Lower lobe of right lung (tissue), 2 donors: ENCODE results near the gene CBS. TPM values are rescaled to one million over a fixed set of nuclear protein-coding genes. Genes with fewer than 3 reads are reported as not detected.
"Not testable (repeated sequence)": the region's sequence is repeated elsewhere in the genome, so short reads cannot be mapped to it uniquely, and the experiment has no call there.

Source experiments
- ATAC-seq, 2 donors: fragments of 200-7000 bp; cut with Tn5 transposase; one replicate each; pipeline ENCODE4 v1.9.1; 2020 to 2022; ENCODE audit warnings: mild to moderate bottlenecking in 2 of 2, moderate library complexity in 2 of 2
- DNase-seq: peaks from one replicate; pipeline ENCODE4 v3.0.0-alpha.2; 2020
- H3K27ac ChIP-seq: fragments of 200-600 bp; one replicate; pipeline ENCODE4 v1.8.0; 2022
- H3K27me3 ChIP-seq: fragments of 200-600 bp; one replicate; pipeline ENCODE4 v1.8.0; 2022; ENCODE audit warnings: low read depth
- H3K36me3 ChIP-seq: fragments of 200-600 bp; one replicate; pipeline ENCODE4 v1.8.0; 2022; ENCODE audit warnings: mild to moderate bottlenecking
- H3K4me1 ChIP-seq: fragments of 200-600 bp; one replicate; pipeline ENCODE4 v1.8.0; 2022
- H3K4me3 ChIP-seq: fragments of 200-600 bp; one replicate; pipeline ENCODE4 v1.8.0; 2022; ENCODE audit warnings: mild to moderate bottlenecking
- H3K9me3 ChIP-seq: fragments of 200-600 bp; one replicate; pipeline ENCODE4 v1.8.0; 2022
- CTCF ChIP-seq: fragments of 200-600 bp; IDR thresholded peaks from one replicate; pipeline ENCODE4 v1.8.0; 2022; ENCODE audit warnings: antibody characterized with exemption, mild to moderate bottlenecking
- intact Hi-C: fragments of 100-400 bp; cut with DNase I; formaldehyde crosslinking; loops from one replicate; pipeline ENCODE4 v1.11.0; 2022
- total RNA-seq: library from RNA; stranded (reverse); fragmentation: NEBNext Ultra II Directional; extraction: Animal tissue kit (Norgen Biotek cat#: 25700); gene quantifications from one replicate; pipeline ENCODE4 v1.2.1, GENCODE V29; 2021
- donor health status: DM: no; HTN: yes; CAD: no; lungs with severe emphysema.

CBS gene
- total RNA-seq, 1 donor from 2014 or later, result 82.3 TPM

- peaks cover 82% of the 10 kb centered on the region for H3K36me3 ChIP-seq
- TF ChIP-seq CTCF, result no peak
- H3K4me3 ChIP-seq, result no peak overlapping the region
- H3K27ac ChIP-seq, result no peak overlapping the region
- no peaks in the 10 kb centered on the region for H3K9me3 ChIP-seq
- no peaks in the 10 kb centered on the region for H3K4me1 ChIP-seq
- H3K27me3 ChIP-seq, result no peaks in the 10 kb centered on the region
- intact Hi-C loops, result no loop called here
- no peak for DNase-seq
- ATAC-seq, result no peak
These were observed 55.5 kb downstream of the CBS start for GRCh38 chr21:43020177-43020576.

- no peak for TF ChIP-seq CTCF
- Histone ChIP-seq H3K27ac (no peak overlapping the region), H3K4me1 (no peaks in the 10 kb centered on the region), H3K9me3 (no peaks in the 10 kb centered on the region), H3K36me3 (peaks cover 72% of the 10 kb centered on the region), H3K27me3 (no peaks in the 10 kb centered on the region), H3K4me3 (no peak overlapping the region)
- intact Hi-C loops, result no loop called here
- ATAC-seq (no peak), DNase-seq (no peak)
These were observed 57.1 kb downstream of the CBS start for GRCh38 chr21:43018519-43018918.

GRCh38 chr21:43016728-43017127, 58.9 kb downstream of the CBS start:
- intact Hi-C loops, result no loop called here
- DNase-seq (no peak), ATAC-seq (no peak)
- no peaks in the 10 kb centered on the region for H3K4me1 ChIP-seq
- H3K4me3 ChIP-seq, result no peak overlapping the region
- peaks cover 71% of the 10 kb centered on the region for H3K36me3 ChIP-seq
- H3K9me3 ChIP-seq, result no peaks in the 10 kb centered on the region
- TF ChIP-seq CTCF, result no peak
- H3K27ac ChIP-seq, result no peak overlapping the region
- no peaks in the 10 kb centered on the region for H3K27me3 ChIP-seq

DNA sequence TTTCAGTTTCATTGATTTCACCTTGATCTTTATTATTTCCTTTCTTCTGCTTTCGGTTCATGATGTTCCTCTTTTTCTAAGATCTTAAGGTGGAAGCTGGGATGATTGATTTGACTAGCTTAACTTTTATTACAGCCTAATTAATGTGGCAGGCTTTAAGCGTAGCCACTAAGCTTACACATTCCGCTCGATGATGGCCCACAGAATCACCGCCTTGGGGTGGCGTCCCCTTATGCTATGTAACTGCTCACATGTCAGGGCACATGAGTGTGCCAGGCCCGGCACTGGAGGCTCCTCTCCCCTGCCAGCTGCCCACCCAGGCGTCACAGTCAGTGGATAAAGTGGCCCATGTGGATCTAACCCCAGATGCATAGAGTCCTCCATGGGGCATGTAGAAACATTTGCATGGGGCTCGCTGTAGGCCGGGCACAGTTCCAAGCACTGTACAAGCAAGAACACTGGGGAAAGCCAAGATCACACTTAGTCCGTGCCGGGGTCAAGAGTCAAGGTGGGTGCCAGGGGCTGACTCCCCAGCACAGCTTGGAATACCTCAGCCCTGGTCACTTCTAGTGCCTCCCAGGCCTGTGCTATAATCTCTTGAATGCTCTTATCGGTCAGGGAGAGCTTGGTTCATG, 59.6 kb downstream of the CBS start:
- Histone ChIP-seq H3K4me1 (no peaks in the 10 kb centered on the region), H3K9me3 (no peaks in the 10 kb centered on the region), H3K27ac (no peak overlapping the region), H3K4me3 (no peak overlapping the region), H3K27me3 (no peaks in the 10 kb centered on the region), H3K36me3 (peaks cover 70% of the 10 kb centered on the region)
- intact Hi-C loops, result no loop called here
- ATAC-seq (no peak), DNase-seq (no peak)
- no peak for TF ChIP-seq CTCF

- Histone ChIP-seq H3K4me1 (no peaks in the 10 kb centered on the region), H3K9me3 (no peaks in the 10 kb centered on the region), H3K4me3 (no peak overlapping the region), H3K27ac (no peak overlapping the region), H3K36me3 (peaks cover 76% of the 10 kb centered on the region), H3K27me3 (no peaks in the 10 kb centered on the region)
- DNase-seq (no peak), ATAC-seq (no peak)
- TF ChIP-seq CTCF, result no peak
- intact Hi-C loops, result no loop called here
These were observed 63.0 kb downstream of the CBS start for GRCh38 chr21:43012596-43012995.

GRCh38 chr21:43006874-43007208, 68.8 kb downstream of the CBS start:
- ATAC-seq, result no peak
- intact Hi-C loops, result no loop called here
- H3K4me3 ChIP-seq, result no peak overlapping the region

DNA sequence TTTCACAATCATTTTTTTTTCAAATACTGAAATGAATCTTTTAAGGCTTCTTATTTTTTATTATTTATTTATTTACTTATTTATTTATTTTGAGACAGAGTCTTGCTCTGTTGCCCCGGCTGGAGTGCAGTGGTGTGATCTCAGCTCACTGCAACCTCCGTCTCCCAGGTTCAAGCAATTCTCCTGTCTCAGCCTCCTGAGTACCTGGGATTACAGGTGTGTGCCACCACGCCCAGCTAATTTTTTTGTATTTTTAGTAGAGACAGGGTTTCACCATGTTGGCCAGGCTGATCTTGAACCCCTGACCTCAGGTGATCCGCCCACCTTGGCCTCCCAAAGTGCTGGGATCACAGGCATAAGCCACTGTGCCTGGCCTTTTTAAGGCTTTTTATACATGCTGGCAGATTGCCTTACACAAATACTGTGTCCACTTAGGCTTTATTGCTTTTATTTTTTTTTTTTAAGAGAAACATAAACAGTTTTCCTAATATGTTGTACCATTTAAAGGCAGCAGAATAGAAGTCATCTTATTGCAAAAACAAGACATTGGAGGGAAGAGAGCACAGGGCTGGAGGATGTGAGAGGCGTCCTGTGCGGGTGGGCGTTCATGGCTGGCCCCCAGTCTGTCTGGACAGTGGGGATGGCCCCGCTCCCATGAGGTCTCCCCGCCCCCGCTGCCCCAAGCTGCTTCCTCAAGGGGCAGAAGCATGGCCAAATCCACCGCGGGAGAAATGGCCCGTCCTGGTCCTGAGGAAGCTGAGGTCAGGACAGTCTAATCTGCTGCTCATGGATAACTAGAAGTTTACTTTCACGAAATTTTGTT, 69.4 kb downstream of the CBS start:
- DNase-seq, intact Hi-C loops, H3K27ac ChIP-seq, H3K9me3 ChIP-seq, ATAC-seq, H3K4me1 ChIP-seq, H3K27me3 ChIP-seq, H3K4me3 ChIP-seq: not testable (repeated sequence)
- peaks cover 59% of the 10 kb centered on the region for H3K36me3 ChIP-seq

More at GRCh38 chr21:43006874-43007208, 68.8 kb downstream of the CBS start:
- Histone ChIP-seq H3K27ac (no peak overlapping the region), H3K4me1 (no peaks in the 10 kb centered on the region), H3K36me3 (peaks cover 65% of the 10 kb centered on the region), H3K27me3 (no peaks in the 10 kb centered on the region), H3K9me3 (no peaks in the 10 kb centered on the region)
- TF ChIP-seq CTCF, result no peak
- no peak for DNase-seq
